SU-DHL-6 (cell line): ENCODE results near the gene KCNJ8.

ENCODE experiments used
- EZH2phosphoT487 ChIP-seq: fragments of 200-600 bp; sonication (generic), shearing (Covaris generic); conservative IDR thresholded peaks from 2 replicates; pipeline ENCODE4 v1.6.1; 2018; ENCODE audit warnings: mild to moderate bottlenecking, antibody characterized with exemption, low read length, moderate library complexity, mixed read lengths
- TF ChIP-seq, protein P1 (sequence below): fragments of 200-600 bp; sonication (generic); IDR thresholded peaks from one replicate; pipeline ENCODE4 v1.5.1; 2017; ENCODE audit warnings: antibody characterized with exemption, mild to moderate bottlenecking, low read length, moderate library complexity; ENCODE audit not compliant: insufficient read depth, poor library complexity, severe bottlenecking

DNA sequence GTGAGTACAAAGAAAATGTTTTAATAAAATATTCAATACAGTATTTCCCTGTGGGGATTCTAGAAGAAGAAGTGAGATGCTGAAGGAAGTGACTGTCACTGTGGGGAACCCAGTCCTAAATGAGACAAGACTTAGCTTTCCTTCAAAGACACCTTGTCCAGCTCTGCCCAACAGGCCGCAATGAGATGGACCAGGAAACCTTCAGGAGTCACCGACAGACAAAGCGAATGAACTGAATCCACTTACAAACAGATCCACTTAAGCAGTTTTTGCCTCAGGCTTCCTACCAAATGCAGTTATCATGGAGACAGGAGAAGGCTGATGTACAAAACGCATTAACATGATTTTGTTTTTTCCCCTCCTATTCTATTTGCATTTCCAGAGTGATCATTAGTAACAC is 9.6 kb downstream of the KCNJ8 start:
- TF ChIP-seq, protein P1, sequence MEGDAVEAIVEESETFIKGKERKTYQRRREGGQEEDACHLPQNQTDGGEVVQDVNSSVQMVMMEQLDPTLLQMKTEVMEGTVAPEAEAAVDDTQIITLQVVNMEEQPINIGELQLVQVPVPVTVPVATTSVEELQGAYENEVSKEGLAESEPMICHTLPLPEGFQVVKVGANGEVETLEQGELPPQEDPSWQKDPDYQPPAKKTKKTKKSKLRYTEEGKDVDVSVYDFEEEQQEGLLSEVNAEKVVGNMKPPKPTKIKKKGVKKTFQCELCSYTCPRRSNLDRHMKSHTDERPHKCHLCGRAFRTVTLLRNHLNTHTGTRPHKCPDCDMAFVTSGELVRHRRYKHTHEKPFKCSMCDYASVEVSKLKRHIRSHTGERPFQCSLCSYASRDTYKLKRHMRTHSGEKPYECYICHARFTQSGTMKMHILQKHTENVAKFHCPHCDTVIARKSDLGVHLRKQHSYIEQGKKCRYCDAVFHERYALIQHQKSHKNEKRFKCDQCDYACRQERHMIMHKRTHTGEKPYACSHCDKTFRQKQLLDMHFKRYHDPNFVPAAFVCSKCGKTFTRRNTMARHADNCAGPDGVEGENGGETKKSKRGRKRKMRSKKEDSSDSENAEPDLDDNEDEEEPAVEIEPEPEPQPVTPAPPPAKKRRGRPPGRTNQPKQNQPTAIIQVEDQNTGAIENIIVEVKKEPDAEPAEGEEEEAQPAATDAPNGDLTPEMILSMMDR, result no peak
- no peak for TF ChIP-seq EZH2phosphoT487
